ENCODE results near the gene RPL11.
"Not testable (repeated sequence)": the region's sequence is repeated elsewhere in the genome, so short reads cannot be mapped to it uniquely, and the experiment has no call there.

RPL11 gene

DNA sequence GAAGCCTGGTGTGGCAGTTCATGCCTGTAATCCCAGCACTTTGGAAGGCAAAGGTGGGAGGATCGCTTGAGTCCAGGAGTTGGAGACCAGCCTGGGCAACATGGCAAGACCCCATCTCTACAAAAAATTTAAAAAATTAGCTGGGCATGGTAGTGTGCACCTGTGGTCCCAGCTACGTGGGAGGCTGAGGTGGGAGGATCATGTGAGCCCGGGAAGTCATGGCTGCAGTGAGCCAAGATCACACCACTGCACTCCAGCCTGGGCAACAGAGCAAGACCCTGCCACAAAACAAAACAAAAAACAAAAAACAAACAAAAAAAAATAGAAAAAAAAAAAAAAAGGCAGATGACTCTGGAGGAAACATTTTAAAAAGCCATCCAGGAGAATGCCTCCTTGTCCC, 3.9 kb upstream of the RPL11 start:
- not testable (repeated sequence) for DNase-seq

DNA sequence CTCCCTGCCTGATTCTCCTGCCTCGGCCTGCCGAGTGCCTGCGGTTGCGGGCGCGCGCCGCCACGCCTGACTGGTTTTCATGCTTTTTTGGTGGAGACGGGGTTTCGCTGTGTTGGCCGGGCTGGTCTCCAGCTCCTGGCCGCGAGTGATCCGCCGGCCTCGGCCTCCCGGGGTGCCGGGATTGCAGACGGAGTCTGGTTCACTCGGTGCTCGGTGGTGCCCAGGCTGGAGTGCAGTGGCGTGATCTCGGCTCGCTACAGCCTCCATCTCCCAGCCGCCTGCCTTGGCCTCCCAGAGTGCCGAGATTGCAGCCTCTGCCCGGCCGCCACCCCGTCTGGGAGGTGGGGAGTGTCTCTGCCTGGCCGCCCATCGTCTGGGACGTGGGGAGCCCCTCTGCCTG, 3.3 kb upstream of the RPL11 start:
- DNase-seq = not testable (repeated sequence)

DNA sequence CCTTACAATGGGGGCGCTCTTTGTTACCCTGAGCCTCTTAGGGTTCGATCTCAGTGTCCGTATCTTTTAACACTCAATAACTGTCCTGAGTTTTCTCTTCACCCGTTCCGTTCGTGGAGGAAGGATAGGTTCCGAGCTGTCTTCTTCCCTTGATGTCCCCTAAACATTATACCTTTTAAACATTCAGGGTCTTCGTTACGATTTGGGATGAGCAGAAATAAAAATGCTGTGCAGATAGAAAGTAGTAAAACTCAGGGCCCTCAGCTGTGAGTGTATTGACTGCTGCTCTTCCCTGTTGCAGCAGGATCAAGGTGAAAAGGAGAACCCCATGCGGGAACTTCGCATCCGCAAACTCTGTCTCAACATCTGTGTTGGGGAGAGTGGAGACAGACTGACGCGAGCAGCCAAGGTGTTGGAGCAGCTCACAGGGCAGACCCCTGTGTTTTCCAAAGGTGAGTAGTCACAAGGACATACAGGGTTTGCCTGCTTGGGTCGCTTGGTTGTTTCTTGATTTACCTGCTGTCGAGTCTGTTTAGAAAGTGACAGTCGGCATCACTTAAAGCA, 784 bp downstream of the RPL11 start:
- DNase-seq = no peak

DNA sequence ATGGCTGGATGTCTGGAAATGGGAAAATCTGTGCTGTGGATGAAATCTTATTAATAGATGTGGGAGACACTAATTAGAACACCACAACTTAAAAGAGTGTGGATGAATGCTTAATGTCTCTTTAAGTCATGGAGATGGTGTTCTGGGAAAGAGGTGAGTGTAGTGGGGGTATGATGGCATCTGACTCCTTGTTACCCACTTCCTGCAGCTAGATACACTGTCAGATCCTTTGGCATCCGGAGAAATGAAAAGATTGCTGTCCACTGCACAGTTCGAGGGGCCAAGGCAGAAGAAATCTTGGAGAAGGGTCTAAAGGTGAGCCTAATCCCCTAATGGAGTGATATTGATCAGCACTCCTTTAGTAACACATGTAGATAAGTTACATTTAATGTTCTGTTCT, 2.0 kb downstream of the RPL11 start:
- DNase-seq = no peak

DNA sequence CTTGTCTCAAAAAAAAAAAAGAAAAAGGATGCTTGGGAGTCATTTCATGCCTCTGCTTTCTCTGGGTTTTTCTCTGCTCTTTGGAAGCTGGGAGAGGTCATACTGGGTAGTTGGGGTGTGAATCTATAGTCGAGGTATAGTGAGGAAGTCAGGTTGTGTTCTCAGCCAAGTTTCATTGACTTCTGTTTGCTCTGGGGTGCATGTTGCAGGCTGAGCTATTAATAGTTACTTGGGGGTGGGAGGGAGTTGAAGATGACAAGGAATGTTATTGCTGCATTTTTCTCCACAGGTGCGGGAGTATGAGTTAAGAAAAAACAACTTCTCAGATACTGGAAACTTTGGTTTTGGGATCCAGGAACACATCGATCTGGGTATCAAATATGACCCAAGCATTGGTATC, 2.8 kb downstream of the RPL11 start:
- DNase-seq = no peak

DNA sequence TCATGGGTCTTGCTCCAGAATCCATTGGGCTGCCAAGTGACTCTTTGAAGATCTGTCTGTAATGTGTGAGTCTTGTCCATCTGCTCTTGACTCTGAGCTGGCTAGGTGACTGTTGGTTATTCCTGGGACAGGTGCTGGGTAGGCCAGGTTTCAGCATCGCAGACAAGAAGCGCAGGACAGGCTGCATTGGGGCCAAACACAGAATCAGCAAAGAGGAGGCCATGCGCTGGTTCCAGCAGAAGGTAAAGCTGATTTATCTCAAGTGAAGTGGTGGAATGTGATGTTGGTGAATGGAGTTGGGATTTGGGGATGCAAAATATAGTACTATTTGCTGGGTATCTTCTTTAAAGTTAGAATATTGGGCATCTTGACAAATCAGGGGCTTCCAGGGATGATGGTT, 4.1 kb downstream of the RPL11 start:
- DNase-seq = no peak

DNA sequence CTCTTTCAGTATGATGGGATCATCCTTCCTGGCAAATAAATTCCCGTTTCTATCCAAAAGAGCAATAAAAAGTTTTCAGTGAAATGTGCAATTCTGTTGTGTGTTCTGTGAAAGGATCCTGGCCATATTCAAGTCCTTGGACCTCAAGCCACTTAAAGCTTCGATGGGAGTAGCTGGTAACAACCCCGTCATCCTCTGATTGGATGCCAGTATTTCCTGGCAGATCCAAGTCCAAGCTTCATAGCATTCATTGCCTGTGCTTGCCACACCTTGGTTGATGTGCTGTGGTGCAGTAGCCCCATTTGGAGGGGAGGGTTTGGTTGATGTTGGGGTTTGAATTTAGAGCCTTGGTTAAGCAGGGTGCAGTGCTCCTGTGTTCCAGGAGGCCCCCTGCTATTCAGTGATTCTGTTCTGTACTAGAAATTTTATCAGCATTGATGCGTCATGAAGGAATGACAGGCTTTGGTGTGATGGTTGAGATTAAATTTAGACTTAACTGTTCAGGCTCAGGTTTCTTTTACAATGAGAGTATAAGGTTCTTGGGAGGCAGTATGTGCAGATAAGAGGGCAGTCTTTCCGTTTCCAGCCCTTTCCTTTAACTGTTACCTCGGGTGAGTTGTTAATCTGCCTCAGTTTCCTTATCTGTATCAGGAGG, 4.9 kb downstream of the RPL11 start:
- no peak for DNase-seq

DNA sequence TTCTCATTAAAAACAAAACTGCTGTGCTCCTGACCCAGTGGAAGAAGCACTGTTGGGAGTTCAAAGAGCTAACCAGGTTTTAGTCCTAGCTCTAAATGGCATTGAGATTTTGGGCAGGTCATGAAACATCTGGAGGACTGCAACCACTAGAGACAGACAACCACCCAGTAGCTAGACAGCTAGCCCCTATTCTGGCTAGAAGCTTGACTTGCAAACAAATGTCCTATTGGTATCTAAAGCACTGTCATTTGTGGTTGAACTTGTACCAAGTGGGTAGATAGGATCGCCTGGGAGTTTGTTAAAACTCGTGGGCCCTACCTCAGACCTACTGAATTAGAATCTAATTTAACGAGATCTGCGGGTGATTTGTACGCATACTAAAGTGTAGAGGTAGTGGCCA, 6.9 kb downstream of the RPL11 start:
- DNase-seq = no peak

DNA sequence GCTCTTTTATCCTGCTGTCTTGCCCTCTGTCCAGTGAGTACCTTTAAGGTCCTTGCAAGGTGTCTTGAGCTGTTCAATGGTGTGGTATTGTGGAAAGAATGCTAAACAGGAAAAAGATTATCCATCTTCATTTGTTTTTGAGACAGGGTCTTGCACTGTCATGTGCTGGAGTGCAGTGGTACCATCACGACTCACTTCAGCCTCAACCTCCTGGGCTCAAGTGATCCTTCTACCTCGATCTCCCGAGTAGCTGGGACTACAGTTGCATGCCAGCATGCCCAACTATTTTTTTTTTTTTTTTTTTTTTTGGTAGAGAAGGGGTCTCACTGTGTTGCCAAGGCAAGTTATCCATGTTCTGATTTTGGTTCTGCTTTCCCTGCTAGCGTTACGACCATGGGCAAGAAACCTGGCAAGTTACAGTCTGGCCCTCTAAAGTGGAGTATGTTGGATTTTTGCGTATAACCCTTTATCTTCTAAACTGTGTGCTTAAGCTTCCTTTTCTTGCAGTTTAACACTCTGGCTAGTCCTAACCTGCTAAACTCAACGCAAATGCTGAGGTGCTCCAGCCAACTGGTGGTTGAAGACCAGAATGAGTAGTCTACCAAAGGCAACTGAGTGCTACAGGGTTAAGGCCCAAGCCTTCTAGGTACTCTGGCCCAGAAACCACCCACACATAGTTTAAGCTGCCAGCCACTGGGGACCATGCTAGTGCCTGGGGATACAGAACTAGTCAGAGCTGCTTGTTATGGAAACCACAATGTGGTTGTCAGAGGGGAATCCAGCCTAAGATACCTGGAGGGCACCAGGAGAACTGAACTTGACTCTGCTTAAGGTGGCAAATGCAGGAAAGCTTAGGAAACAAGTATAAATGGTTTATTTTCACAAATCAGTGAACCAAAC, 7.9 kb downstream of the RPL11 start:
- DNase-seq = no peak

DNA sequence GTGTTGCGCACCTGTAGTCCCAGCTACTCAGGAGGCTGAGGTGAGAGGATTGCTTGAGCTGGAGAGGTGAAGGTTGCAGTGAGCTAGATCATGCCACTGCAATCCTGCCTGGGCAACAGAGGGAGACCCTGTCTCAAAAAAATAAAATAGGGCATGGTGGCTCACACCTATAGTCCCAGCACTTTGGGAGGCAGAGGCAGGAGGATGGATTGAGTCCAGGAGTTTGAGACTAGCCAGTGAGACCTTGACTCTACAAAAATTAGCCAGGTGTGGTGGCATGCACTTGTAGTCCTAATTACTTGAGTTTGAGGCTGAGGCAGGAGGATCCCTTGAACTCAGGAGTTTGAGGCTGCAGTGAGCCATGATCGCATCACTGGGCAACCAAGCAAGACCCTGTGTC, 9.7 kb downstream of the RPL11 start:
- DNase-seq = no peak

DNA sequence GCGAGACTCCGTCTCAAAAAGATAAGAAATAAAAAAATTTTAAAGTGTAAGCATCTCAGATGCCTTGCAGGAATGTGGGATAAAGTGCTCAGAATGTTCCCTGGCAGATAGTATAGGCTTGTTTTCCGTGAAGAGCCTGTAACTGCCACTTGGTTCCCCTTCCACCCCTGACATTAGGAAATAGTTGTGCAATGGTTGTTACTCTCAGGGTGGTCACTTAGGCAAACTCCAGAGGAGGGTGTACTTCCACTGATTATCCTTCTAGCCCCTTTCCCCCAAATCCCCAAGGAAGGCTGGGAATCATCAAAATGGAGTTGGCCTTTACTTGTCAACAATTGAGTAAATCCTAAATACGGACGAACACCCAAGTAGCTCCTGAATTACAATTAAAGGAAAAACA, 10.4 kb downstream of the RPL11 start:
- no peak for DNase-seq

DNA sequence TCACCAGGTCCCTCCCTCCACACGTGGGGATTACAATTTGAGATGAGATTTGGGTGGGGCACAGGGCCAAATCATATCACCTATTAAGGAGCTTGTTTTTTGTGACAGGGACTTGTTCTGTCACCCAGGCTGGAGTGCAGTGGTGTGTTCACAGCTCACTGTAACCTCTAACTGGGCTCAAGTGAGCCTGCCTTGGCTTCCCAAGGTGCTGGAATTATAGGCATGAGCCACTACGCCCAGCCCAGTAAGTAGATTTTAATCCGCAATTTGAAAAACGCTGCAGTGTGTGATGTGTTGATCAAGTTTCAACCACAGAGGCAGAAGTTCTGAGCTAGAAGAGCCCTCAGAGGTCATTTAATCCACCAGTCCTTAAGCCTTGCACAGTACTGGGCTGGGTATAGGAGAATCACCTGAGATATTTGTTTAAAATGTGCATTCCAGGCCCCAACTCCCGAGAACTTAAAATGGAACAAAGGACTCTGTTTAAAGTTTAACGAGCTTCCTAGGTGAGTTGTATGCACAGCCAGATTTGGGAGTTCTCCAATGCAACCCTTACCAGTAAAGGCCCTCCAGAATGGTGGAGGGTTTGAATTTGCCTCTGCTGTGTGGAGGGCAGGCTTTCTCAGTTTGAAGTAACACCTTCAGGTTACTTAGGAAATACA, 13.4 kb downstream of the RPL11 start:
- DNase-seq = no peak

DNA sequence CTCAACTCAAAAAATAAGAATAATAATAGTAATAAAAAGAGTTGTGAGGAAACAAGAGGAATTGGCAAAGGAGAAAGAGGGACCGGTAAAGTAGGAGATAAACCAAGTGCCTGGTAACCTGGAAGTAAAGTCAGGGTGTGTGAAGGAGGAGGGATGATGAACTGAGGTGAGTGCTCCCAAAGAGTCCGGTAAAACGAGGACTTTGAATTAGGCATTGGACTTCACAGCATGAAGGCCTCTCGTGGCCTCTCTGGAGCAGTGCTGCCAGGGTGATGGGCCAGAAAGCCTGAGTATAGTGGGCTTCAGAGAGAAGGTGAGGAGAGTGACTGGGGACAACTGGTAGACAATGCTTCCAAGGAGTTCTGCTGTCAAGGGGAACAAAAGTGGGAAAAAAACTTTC, 17.6 kb downstream of the RPL11 start:
- no peak for DNase-seq

DNA sequence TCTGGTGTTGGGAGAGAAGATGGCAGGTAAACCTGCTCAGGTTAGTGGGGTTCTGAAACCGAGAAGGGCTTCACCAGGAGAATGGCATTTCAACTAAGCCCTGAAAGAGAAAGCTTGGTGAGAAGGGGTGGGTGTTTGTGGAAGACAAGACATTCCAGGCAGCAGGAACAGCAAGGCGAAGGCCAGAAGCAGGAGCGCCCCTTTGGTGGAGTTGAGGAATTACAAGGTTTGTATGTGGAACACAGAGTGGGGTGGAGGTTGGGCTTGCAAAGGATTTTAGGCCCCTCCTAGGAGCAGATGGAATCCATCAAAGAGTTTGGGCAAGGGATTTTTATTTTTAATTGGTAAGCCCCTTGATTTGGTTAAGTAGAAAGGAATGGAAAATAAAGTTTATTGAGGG, 26.9 kb downstream of the RPL11 start:
- DNase-seq = no peak

DNA sequence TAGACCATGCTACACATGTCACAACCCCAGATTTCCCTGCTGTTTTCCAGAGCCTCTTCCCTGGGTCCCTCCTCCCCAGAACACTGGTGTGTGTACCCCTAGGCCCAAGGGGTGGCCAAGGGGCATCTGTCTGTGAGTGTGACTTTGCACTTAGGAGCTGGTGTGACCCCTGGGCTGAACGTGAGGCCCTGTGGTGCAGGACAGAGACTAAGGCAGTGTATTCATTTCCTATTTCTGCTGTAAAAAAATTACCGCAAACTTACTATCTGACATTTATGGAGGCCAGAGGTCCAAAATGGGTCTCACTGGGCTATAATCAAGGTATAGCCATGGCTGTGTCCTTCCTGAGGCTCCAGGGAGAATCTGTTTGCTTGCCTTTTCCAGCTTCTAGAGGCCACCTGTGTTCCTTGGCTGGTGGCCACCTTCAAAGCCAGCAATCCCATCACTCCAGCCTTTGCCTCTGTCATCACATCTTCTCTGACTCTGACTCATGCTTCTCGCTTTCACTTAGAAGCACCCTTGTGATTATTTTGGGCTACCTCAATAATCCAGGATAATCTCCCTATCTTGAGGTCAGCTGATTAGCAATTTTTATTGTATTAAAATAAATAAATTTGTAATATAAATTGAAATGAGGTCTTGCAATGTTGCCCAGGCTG, 27.7 kb downstream of the RPL11 start:
- DNase-seq = no peak

DNA sequence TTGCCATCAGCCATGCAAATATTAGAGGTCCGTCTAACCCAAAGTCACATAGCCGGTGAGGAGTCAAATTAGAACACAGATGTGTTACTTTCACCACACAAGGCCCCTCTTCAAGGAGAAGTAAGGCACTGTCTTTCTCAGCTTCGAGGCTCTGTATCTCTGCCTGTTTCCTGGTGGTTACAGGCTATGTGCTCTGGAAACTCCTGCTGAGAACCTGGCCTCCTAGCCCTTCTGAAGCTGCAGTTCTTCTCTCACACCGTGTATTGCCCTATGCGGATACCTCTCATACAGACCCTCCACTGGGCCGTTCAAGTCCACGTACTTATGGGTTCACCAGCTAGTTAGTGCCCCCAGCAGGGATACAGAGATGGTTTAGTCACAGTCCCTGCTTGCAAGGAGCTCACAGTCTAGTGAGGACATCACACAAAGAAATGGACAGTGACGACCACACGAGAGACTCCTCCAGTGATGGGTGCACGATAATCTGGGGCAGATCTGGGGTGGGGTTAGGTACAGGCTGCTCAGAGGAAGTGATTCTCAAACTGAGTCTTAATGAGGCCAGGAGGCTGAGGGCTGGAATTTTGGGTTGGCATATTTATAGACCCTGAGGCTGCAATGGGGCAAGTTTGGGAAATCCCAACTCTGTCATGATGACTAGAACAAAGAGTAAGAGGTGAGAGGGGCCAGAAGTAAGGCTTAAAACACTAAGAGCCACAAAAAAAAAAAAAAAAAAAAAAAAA, 28.8 kb downstream of the RPL11 start:
- no peak for DNase-seq

DNA sequence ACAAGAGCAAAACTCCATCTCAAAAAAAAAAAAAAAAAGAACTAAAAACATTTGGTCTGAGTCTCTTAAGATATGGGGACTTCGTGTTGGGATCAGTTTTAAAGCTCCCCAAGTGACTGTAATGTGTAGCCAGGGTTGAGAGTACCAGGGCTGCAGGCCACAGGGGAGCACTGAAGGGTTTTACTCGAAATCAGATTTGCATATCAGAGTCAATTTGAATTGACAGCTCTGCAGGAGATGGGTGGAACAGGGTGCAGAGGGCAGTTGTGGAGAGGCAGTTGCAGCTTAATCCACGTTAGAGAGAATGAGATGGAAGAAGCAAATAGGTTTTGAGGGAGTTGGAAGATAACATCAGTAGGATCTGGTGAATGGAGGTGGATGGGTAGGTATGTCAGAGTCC, 31.0 kb downstream of the RPL11 start:
- DNase-seq = no peak

DNA sequence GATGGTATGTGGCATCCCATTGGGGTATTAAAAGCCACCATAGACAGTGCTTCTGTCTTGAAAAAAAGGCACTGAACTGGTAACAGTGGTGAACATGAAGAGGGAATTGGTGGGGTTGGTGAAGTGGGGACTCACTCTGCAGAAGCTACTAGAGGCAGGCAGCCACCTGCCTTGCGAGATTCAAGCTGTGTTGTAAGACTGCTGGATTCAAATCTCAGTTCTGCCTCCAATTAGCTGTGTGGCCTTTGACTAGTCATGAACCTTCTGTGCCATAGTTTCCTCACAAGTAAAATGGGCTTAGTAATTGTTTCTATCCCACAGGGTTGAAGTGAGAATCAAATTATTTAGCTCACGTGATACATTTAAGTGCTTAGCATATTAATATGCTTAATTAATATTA, 35.1 kb downstream of the RPL11 start:
- DNase-seq = no peak

DNA sequence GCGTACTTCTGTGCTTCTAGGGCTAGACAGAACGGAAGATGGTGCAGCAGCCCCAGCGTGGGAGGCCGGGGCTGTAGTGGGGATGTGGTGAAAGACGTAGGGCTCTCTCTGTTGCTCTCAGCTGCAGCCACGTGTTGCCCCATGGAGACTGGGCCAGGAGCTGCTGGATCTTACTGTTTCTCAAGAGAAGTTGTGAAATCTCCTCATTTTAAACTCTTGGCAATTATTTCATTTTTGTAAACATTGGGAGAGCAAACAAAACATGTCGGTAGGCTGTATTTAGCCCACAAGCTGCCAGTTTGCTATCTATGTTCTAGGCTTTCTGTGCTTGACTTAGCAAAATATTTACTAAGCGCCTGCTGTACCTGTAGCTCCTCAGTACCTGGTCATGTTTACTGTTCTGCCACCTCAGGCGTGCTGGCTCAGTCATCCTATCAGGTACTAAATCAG, 35.8 kb downstream of the RPL11 start:
- no peak for DNase-seq

DNA sequence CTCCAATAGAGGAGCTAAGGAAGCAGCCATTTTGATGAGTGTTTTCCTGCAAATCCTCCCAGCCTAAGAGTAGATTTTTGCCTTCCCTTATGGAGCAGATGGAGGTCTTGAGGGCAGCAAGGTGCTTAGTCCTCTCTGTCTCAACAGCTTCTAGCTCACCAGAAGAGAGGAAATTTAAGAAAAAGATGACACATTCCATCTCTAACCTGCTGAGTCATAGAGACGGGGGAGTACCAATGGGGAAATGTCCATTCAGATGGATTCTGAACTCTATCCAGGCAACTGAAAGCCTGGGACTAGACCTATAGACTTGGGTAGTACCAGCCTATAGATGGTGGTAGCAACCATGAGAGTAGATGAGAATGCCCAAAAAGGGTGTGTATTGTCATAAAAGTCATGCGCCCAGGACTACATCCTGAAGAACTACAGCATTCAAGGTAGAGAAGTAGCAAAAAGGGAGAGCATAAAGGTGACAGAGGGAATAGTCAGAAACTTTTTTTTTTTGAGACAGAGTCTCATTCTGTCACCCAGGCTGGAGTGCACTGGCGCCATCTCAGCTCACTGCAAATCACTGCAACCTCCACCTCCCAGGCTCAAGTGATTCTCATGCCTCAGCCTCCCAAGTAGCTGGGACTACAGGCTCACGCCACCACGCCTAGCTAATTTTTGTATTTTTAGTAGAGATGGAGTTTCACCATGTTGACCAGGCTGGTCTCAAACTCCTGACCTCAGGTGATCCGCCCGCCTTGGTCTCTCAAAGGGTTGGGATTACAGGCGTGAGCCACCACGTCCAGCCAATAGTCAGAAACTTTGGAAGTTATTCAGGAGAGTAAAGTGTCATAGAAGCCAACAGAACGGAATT, 41.0 kb downstream of the RPL11 start:
- DNase-seq = no peak

DNA sequence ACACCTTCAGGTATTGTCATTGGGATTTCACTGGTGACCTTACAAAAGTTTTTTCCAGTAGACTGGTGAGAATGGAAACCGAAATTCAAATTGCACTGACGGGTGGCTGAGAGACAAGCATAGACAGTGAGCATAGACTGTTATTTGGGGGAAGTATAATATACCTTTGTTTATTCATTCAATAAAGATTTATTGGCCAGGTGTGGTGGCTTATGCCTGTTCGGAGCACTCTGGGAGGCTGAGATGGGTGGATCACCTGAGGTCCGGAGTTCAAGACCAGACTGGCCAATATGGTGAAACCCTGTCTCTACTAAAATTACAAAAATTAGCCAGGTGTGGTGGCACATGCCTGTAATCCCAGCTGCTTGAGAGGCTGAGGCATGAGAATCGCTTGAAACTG, 41.7 kb downstream of the RPL11 start:
- DNase-seq = not testable (repeated sequence)
